GM04504 (cell line): Measurements from ENCODE around the gene NSD2.
"Not testable (repeated sequence)": the region's sequence is repeated elsewhere in the genome, so short reads cannot be mapped to it uniquely, and the experiment has no call there.

Experiments
- DNase-seq: peaks from one replicate; pipeline ENCODE4 v3.0.0-alpha.2; 2012; ENCODE audit warnings: low read depth

NSD2 gene

GRCh38 chr4:2006956-2007653, 135.9 kb downstream of the NSD2 start:
- DNase-seq = no peak

GRCh38 chr4:2007804-2008670, 136.8 kb downstream of the NSD2 start:
- no peak for DNase-seq

- no peak for DNase-seq
These were observed 137.4 kb downstream of the NSD2 start for GRCh38 chr4:2008671-2008920.

GRCh38 chr4:2008921-2009650, 137.9 kb downstream of the NSD2 start, which contains the start of gene NELFA:
Gene NELFA, minus strand, starts transcription at chr4:2008974. Its CDS starts 15 bp downstream, at chr4:2008959.
- peak; percentile 79 for DNase-seq

- DNase-seq = peak; percentile 14
These were observed 138.5 kb downstream of the NSD2 start for GRCh38 chr4:2009651-2010233.

GRCh38 chr4:2011583-2011982, 140.4 kb downstream of the NSD2 start:
- DNase-seq = no peak

- DNase-seq = no peak
These were observed 143.8 kb downstream of the NSD2 start for GRCh38 chr4:2015008-2015407.

GRCh38 chr4:2021358-2022018, 150.3 kb downstream of the NSD2 start:
- DNase-seq = not testable (repeated sequence)

GRCh38 chr4:2024683-2025082, 153.5 kb downstream of the NSD2 start:
- DNase-seq = no peak

GRCh38 chr4:2025817-2026216, 154.6 kb downstream of the NSD2 start:
- no peak for DNase-seq

- not testable (repeated sequence) for DNase-seq
These were observed 155.9 kb downstream of the NSD2 start for GRCh38 chr4:2027120-2027519.

GRCh38 chr4:2031161-2031560, 160.0 kb downstream of the NSD2 start:
- not testable (repeated sequence) for DNase-seq
